H1 (cell line): ENCODE results near the gene MIF4GD. TPM values are rescaled to one million over a fixed set of nuclear protein-coding genes. Genes with fewer than 3 reads are reported as not detected.

Source experiments
- polyA plus RNA-seq, 7 experiments: library from polyadenylated mRNA; depleted of rRNA in 3 of 7; stranded (reverse) in 5 of 7; unstranded in 2 of 7; fragments of >200 nt in 5 of 7; fragments of 200-250 nt in 2 of 7; gene quantifications; 1 replicate in 5 of 7; 2 replicates in 1 of 7; 4 replicates in 1 of 7; pipeline versions ENCODE4 v1.2.1 to v1.2.3, GENCODE V29; 2011 to 2013; ENCODE audit warnings: missing spikeins in 2 of 7, mixed read lengths in 2 of 7
- total RNA-seq: library from RNA; stranded (reverse); fragmentation: NEBNext Ultra II Directional; extraction: Animal tissue kit (Norgen Biotek cat#: 25700); gene quantifications from 2 replicates; pipeline ENCODE4 v1.2.1, GENCODE V29; 2021
- TF ChIP-seq, protein P1 (sequence below): IDR thresholded peaks from 2 replicates; pipeline ENCODE4 v1.6.1; 2012; ENCODE audit warnings: inconsistent platforms

The MIF4GD gene
- total and polyA plus RNA-seq, 2 of the 8 experiments (the other 6 are each of a cell fraction or from before 2014, with no cell fraction given) = 16.1 to 51.1 TPM

DNA sequence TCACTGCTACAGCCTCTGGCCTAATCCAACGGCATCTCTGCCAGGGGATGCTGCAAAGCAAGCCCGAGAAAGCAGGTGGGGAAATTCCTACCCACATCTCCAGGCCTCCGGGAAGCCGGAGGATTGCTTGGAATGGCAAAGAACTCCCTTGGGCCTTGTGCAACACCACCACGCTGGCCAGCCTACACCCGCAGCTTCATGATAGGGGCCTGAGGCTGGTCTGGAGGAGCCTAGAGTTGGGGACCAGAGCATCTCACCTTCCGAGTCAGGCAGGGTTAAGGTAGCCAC, 29.9 kb downstream of the MIF4GD start (continued):
- TF ChIP-seq, protein P1, sequence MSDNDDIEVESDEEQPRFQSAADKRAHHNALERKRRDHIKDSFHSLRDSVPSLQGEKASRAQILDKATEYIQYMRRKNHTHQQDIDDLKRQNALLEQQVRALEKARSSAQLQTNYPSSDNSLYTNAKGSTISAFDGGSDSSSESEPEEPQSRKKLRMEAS = no peak
